Hematopoietic multipotent progenitor cell treated with erythropoietin and hydrocortisone succinate and interleukin-3 and kit ligand, for 17 days (in vitro differentiated cells): ENCODE measurements around the gene UGT1A10.
"Not testable (repeated sequence)": the region's sequence is repeated elsewhere in the genome, so short reads cannot be mapped to it uniquely, and the experiment has no call there.

Experiments
- DNase-seq: peaks from one replicate; pipeline ENCODE4 v3.0.0-alpha.2; 2015; ENCODE audit warnings: low spot score

Gene UGT1A10

GRCh38 chr2:233692648-233693047 lies 56.4 kb downstream of the UGT1A10 start, which contains the start of gene UGT1A6:
TSS of gene UGT1A6 (plus strand) at chr2:233692890. CDS start at chr2:233693005, 115 bp downstream.
- no peak for DNase-seq

GRCh38 chr2:233693963-233694362 lies 57.7 kb downstream of the UGT1A10 start:
- no peak for DNase-seq

- no peak for DNase-seq
These were observed 62.5 kb downstream of the UGT1A10 start for GRCh38 chr2:233698740-233699139.

GRCh38 chr2:233699424-233700027 lies 63.3 kb downstream of the UGT1A10 start:
- no peak for DNase-seq

GRCh38 chr2:233700028-233700635 lies 63.9 kb downstream of the UGT1A10 start:
- DNase-seq, result no peak

GRCh38 chr2:233700842-233701241 lies 64.6 kb downstream of the UGT1A10 start:
- DNase-seq, result not testable (repeated sequence)

GRCh38 chr2:233702238-233702637 lies 66.0 kb downstream of the UGT1A10 start:
- no peak for DNase-seq

GRCh38 chr2:233705911-233706506 lies 69.8 kb downstream of the UGT1A10 start:
- DNase-seq, result no peak

GRCh38 chr2:233706720-233707119 lies 70.5 kb downstream of the UGT1A10 start:
- DNase-seq, result no peak

GRCh38 chr2:233707940-233708644 lies 71.8 kb downstream of the UGT1A10 start:
- no peak for DNase-seq

GRCh38 chr2:233708942-233709341 lies 72.7 kb downstream of the UGT1A10 start:
- no peak for DNase-seq

- peak; percentile 57 for DNase-seq
These were observed 75.2 kb downstream of the UGT1A10 start for GRCh38 chr2:233711312-233712008.

- no peak for DNase-seq
These were observed 76.5 kb downstream of the UGT1A10 start, which contains the start of gene UGT1A5 for GRCh38 chr2:233712611-233713261. TSS of gene UGT1A5 (plus strand) at chr2:233712907. CDS start at chr2:233712992, 85 bp downstream.

- no peak for DNase-seq
These were observed 77.0 kb downstream of the UGT1A10 start for GRCh38 chr2:233713262-233713615.

GRCh38 chr2:233714121-233714520 lies 77.9 kb downstream of the UGT1A10 start:
- no peak for DNase-seq

GRCh38 chr2:233718552-233718951 lies 82.3 kb downstream of the UGT1A10 start, which contains the start of gene UGT1A4:
TSS of gene UGT1A4 (plus strand) at chr2:233718736. CDS start at chr2:233718821, 85 bp downstream.
- DNase-seq, result no peak

GRCh38 chr2:233728723-233729301 lies 92.6 kb downstream of the UGT1A10 start, which contains the start of gene UGT1A3:
TSS of gene UGT1A3 (plus strand) at chr2:233729042. CDS start at chr2:233729127, 85 bp downstream.
- DNase-seq, result no peak

- not testable (repeated sequence) for DNase-seq
These were observed 100.8 kb downstream of the UGT1A10 start for GRCh38 chr2:233736868-233737653.

- DNase-seq, result no peak
These were observed 104.6 kb downstream of the UGT1A10 start for GRCh38 chr2:233740870-233741269.
